HUES64 (cell line): ENCODE results near the gene KRTAP5-3.

Experiments used
- H3K27ac ChIP-seq: 2 replicates; pipeline ENCODE4 v1.7.0; 2013; ENCODE audit warnings: low read depth, low read length, inconsistent platforms
- H3K27me3 ChIP-seq: 2 replicates; pipeline ENCODE4 v1.6.1; 2013; ENCODE audit warnings: mild to moderate bottlenecking, low read length; ENCODE audit not compliant: insufficient read depth
- H3K36me3 ChIP-seq: 2 replicates; pipeline ENCODE4 v1.6.1; 2013; ENCODE audit warnings: mild to moderate bottlenecking, low read length; ENCODE audit not compliant: insufficient read depth
- H3K4me1 ChIP-seq: 2 replicates; pipeline ENCODE4 v1.6.1; 2013; ENCODE audit warnings: mild to moderate bottlenecking, low read length, moderate library complexity; ENCODE audit not compliant: insufficient read depth
- H3K4me3 ChIP-seq: 2 replicates; pipeline ENCODE4 v1.5.1; 2013; ENCODE audit warnings: mild to moderate bottlenecking, low read length, moderate library complexity
- H3K9ac ChIP-seq: 2 replicates; pipeline ENCODE4 v1.6.1; 2013; ENCODE audit warnings: mild to moderate bottlenecking, low read depth, low read length
- H3K9me3 ChIP-seq: 2 replicates; pipeline ENCODE4 v1.6.1; 2013; ENCODE audit warnings: low read depth, low read length; ENCODE audit not compliant: insufficient read depth
- WGBS: fragments of 150-250, 120-280 bp; methylation state at CpG from one replicate; pipeline ENCODE4 v1.1.7; 2013; ENCODE audit warnings: missing lambda C conversion rate; 5-methylcytosine and 5-hydroxymethylcytosine counted together

The KRTAP5-3 gene

GRCh38 chr11:1568441-1568911 is 39.8 kb downstream of the KRTAP5-3 start:
- Histone ChIP-seq H3K4me1 (peaks cover 11% of the 10 kb centered on the region), H3K36me3 (no peaks in the 10 kb centered on the region), H3K9me3 (no peaks in the 10 kb centered on the region), H3K9ac (no peak overlapping the region), H3K27ac (no peak overlapping the region), H3K27me3 (peaks cover 43% of the 10 kb centered on the region), H3K4me3 (no peak overlapping the region)
- WGBS: 14% methylated on average over 13 of the region's 13 CpGs

GRCh38 chr11:1567721-1568100 is 40.6 kb downstream of the KRTAP5-3 start:
- Histone ChIP-seq H3K27me3 (peaks cover 35% of the 10 kb centered on the region), H3K4me3 (no peak overlapping the region), H3K9ac (no peak overlapping the region), H3K9me3 (no peaks in the 10 kb centered on the region), H3K4me1 (peaks cover 11% of the 10 kb centered on the region), H3K36me3 (no peaks in the 10 kb centered on the region), H3K27ac (no peak overlapping the region)
- 85% methylated on average over 7 of the region's 7 CpGs for WGBS

GRCh38 chr11:1567052-1567720 is 41.1 kb downstream of the KRTAP5-3 start:
- H3K9ac ChIP-seq: no peak overlapping the region
- no peaks in the 10 kb centered on the region for H3K9me3 ChIP-seq
- WGBS: 86% methylated on average over 13 of the region's 13 CpGs
- H3K4me1 ChIP-seq: peaks cover 11% of the 10 kb centered on the region
- H3K4me3 ChIP-seq: no peak overlapping the region
- no peaks in the 10 kb centered on the region for H3K36me3 ChIP-seq
- peaks cover 31% of the 10 kb centered on the region for H3K27me3 ChIP-seq
- H3K27ac ChIP-seq: no peak overlapping the region

GRCh38 chr11:1566381-1567051 is 41.7 kb downstream of the KRTAP5-3 start:
- H3K27ac ChIP-seq: no peak overlapping the region
- H3K4me3 ChIP-seq: no peak overlapping the region
- H3K9me3 ChIP-seq: no peaks in the 10 kb centered on the region
- peaks cover 30% of the 10 kb centered on the region for H3K27me3 ChIP-seq
- H3K9ac ChIP-seq: no peak overlapping the region
- 91% methylated on average over 20 of the region's 20 CpGs for WGBS
- H3K36me3 ChIP-seq: no peaks in the 10 kb centered on the region
- H3K4me1 ChIP-seq: peaks cover 11% of the 10 kb centered on the region

GRCh38 chr11:1565904-1566247 is 42.4 kb downstream of the KRTAP5-3 start:
- Histone ChIP-seq H3K4me1 (peaks cover 11% of the 10 kb centered on the region), H3K9me3 (no peaks in the 10 kb centered on the region), H3K4me3 (no peak overlapping the region), H3K9ac (no peak overlapping the region), H3K36me3 (no peaks in the 10 kb centered on the region), H3K27ac (no peak overlapping the region), H3K27me3 (peaks cover 24% of the 10 kb centered on the region)
- WGBS: 95% methylated on average over 5 of the region's 5 CpGs

- Histone ChIP-seq H3K36me3 (no peaks in the 10 kb centered on the region), H3K27me3 (peaks cover 19% of the 10 kb centered on the region)
Measured at GRCh38 chr11:1565173-1565903, 42.9 kb downstream of the KRTAP5-3 start.

GRCh38 chr11:1564535-1565172 is 43.6 kb downstream of the KRTAP5-3 start:
- H3K27ac ChIP-seq: no peak overlapping the region
- H3K27me3 ChIP-seq: peaks cover 12% of the 10 kb centered on the region
- no peaks in the 10 kb centered on the region for H3K36me3 ChIP-seq
- H3K4me1 ChIP-seq: peaks cover 12% of the 10 kb centered on the region
- 33% methylated on average over 16 of the region's 16 CpGs for WGBS
- no peak overlapping the region for H3K9ac ChIP-seq
- no peak overlapping the region for H3K4me3 ChIP-seq
- H3K9me3 ChIP-seq: no peaks in the 10 kb centered on the region

More at GRCh38 chr11:1565173-1565903, 42.9 kb downstream of the KRTAP5-3 start:
- Histone ChIP-seq H3K4me1 (peaks cover 11% of the 10 kb centered on the region), H3K9ac (no peak overlapping the region), H3K4me3 (no peak overlapping the region), H3K27ac (no peak overlapping the region), H3K9me3 (no peaks in the 10 kb centered on the region)
- 91% methylated on average over 28 of the region's 28 CpGs for WGBS

- WGBS: 79% methylated on average over 28 of the region's 29 CpGs
- Histone ChIP-seq H3K9ac (no peak overlapping the region), H3K4me3 (no peak overlapping the region), H3K9me3 (no peaks in the 10 kb centered on the region), H3K4me1 (peaks cover 19% of the 10 kb centered on the region), H3K36me3 (no peaks in the 10 kb centered on the region), H3K27ac (no peak overlapping the region), H3K27me3 (peaks cover 6% of the 10 kb centered on the region)
Measured at GRCh38 chr11:1563697-1564534, 44.3 kb downstream of the KRTAP5-3 start.

GRCh38 chr11:1563149-1563638 is 45.1 kb downstream of the KRTAP5-3 start:
- Histone ChIP-seq H3K9ac (no peak overlapping the region), H3K4me3 (no peak overlapping the region), H3K27ac (no peak overlapping the region), H3K4me1 (peaks cover 21% of the 10 kb centered on the region), H3K36me3 (no peaks in the 10 kb centered on the region), H3K27me3 (peaks cover 7% of the 10 kb centered on the region; the same call in 1 of the 2 replicates), H3K9me3 (no peaks in the 10 kb centered on the region)
- 92% methylated on average over 12 of the region's 12 CpGs for WGBS

- Histone ChIP-seq H3K4me3 (no peak overlapping the region), H3K27me3 (peaks cover 12% of the 10 kb centered on the region), H3K4me1 (peaks cover 21% of the 10 kb centered on the region), H3K9me3 (no peaks in the 10 kb centered on the region), H3K9ac (no peak overlapping the region), H3K27ac (no peak overlapping the region), H3K36me3 (no peaks in the 10 kb centered on the region)
- 94% methylated on average over 14 of the region's 14 CpGs for WGBS
Measured at GRCh38 chr11:1562469-1563148, 45.7 kb downstream of the KRTAP5-3 start.
